ENCODE measurements around the gene CPLANE2. TPM values are rescaled to one million over a fixed set of nuclear protein-coding genes. Genes with fewer than 3 reads are reported as not detected.
"Not testable (repeated sequence)": the region's sequence is repeated elsewhere in the genome, so short reads cannot be mapped to it uniquely, and the experiment has no call there.

CPLANE2 gene
- total RNA-seq, 2 donors from 2014 or later = 9.3 to 14.6 TPM

GRCh38 chr1:16258591-16259135 is 21.7 kb upstream of the CPLANE2 start:
- ATAC-seq (ENCODE audit: insufficient number of reproducible peaks, low FRiP score, low read depth) = no peak
- Histone ChIP-seq H3K4me1 (ENCODE audit: control insufficient read depth in 1 of 2, low read depth in 2 of 2) (peaks cover 24 to 66% of the 10 kb centered on the region in 2 donors), H3K27ac (no peak overlapping the region), H3K4me3 (no peak overlapping the region), H3K27me3 (replicated peaks; ENCODE audit: insufficient read depth) (no peaks in the 10 kb centered on the region), H3K9me3 (no peaks in the 10 kb centered on the region), H3K36me3 (peaks cover 15% of the 10 kb centered on the region)
- DNase-seq (ENCODE audit: low spot score) = no peak
- no peak for TF ChIP-seq CTCF (IDR thresholded peaks at IDR 0.05)

- Histone ChIP-seq H3K36me3 (peaks cover 18% of the 10 kb centered on the region), H3K27me3 (replicated peaks; ENCODE audit: insufficient read depth) (no peaks in the 10 kb centered on the region), H3K27ac (no peak overlapping the region), H3K4me1 (ENCODE audit: control insufficient read depth in 1 of 2, low read depth in 2 of 2) (peaks cover 30 to 69% of the 10 kb centered on the region in 2 donors), H3K9me3 (no peaks in the 10 kb centered on the region), H3K4me3 (no peak overlapping the region)
- no peak for TF ChIP-seq CTCF (IDR thresholded peaks at IDR 0.05)
- ATAC-seq (ENCODE audit: insufficient number of reproducible peaks, low FRiP score, low read depth) (no peak), DNase-seq (ENCODE audit: low spot score) (no peak)
These were observed 21.0 kb upstream of the CPLANE2 start for GRCh38 chr1:16257968-16258367.

DNA sequence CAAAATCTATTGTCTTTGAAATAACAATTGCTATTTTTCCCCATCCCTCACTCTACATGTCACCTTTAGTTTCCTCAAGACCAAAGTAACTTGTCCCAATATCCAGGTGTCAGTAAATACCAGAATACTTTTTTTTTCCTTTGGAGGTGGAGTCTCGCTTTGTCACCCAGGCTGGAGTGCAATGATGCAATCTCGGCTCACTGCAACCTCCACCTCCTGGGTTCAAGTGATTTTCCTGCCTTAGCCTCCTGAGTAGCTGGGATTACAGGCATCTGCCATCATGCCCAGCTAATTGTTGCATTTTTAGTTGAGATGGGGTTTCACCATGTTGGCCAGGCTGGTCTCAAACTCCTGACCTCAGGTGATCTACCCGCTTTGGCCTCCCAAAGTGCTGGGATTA is 20.6 kb upstream of the CPLANE2 start:
- peaks cover 22% of the 10 kb centered on the region for H3K36me3 ChIP-seq
- not testable (repeated sequence) for H3K4me3 ChIP-seq; H3K27ac ChIP-seq; DNase-seq (ENCODE audit: low spot score); ATAC-seq (ENCODE audit: insufficient number of reproducible peaks, low FRiP score, low read depth); H3K9me3 ChIP-seq; H3K27me3 ChIP-seq (replicated peaks; ENCODE audit: insufficient read depth)
- H3K4me1 ChIP-seq (ENCODE audit: control insufficient read depth in 1 of 2, low read depth in 2 of 2) = peaks cover 32 to 67% of the 10 kb centered on the region in 2 donors

DNA sequence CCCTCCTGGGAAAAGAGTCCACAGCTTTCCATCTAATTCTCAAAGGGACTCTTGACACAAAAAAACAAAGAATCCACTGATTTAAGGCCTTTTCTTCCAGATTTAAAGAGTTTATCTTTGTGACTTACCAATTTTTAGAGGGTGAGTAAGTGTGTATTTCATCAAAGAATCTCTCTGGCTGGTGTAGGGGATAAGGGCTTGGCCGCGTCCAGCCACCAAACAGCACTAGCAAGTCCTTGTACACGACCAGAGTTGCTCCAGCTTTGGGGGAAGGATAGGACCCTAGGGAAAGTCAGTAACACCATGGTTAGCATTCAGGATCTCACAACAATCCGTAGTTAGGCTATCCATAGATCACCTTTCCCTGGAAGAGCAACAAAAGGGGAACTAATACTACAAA is 19.5 kb upstream of the CPLANE2 start:
- ATAC-seq (ENCODE audit: insufficient number of reproducible peaks, low FRiP score, low read depth) = no peak
- Histone ChIP-seq H3K9me3 (no peaks in the 10 kb centered on the region), H3K27ac (no peak overlapping the region), H3K27me3 (replicated peaks; ENCODE audit: insufficient read depth) (no peaks in the 10 kb centered on the region), H3K36me3 (peaks cover 28% of the 10 kb centered on the region), H3K4me3 (no peak overlapping the region), H3K4me1 (ENCODE audit: control insufficient read depth in 1 of 2, low read depth in 2 of 2) (peaks cover 32 to 62% of the 10 kb centered on the region in 2 donors)
- TF ChIP-seq CTCF (IDR thresholded peaks at IDR 0.05) = no peak
- DNase-seq (ENCODE audit: low spot score) = no peak

GRCh38 chr1:16254263-16254928 is 17.4 kb upstream of the CPLANE2 start:
- ATAC-seq (ENCODE audit: insufficient number of reproducible peaks, low FRiP score, low read depth) (no peak), DNase-seq (ENCODE audit: low spot score) (no peak)
- Histone ChIP-seq H3K27ac (peak overlapping the region; percentile 34 to 52), H3K4me3 (no peak overlapping the region), H3K9me3 (no peaks in the 10 kb centered on the region), H3K36me3 (peaks cover 35% of the 10 kb centered on the region), H3K27me3 (replicated peaks; ENCODE audit: insufficient read depth) (no peaks in the 10 kb centered on the region), H3K4me1 (ENCODE audit: control insufficient read depth in 1 of 2, low read depth in 2 of 2) (peaks cover 37 to 68% of the 10 kb centered on the region in 2 donors)
- no peak for TF ChIP-seq CTCF (IDR thresholded peaks at IDR 0.05)
